GM21786 (cell line): ENCODE data around the gene PON2.

Experiments
- ATAC-seq: cut with Tn5 transposase; IDR thresholded peaks from one replicate; pipeline ENCODE4 v1.9.1; 2021; ENCODE audit not compliant: unreplicated experiment

Gene PON2

DNA sequence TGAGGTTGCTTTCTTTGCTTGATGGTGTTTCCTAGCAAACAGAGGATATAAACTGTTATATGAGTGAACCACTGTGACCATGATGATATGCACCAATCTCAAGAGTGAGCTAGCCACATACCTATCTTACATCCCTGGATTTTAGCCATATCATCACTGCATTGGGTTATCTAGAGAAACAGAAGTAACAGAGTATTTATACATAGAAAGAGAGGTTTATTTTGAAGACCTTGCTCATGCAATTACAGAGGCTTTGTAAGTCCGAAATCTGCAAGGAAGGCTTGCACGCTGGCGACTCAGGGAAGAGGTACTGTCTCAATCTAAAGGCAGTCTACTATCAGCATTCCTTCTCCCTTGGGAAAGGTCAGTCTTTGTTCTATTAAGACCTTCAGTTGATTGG is 11.8 kb upstream of the PON2 start:
- ATAC-seq: no peak

DNA sequence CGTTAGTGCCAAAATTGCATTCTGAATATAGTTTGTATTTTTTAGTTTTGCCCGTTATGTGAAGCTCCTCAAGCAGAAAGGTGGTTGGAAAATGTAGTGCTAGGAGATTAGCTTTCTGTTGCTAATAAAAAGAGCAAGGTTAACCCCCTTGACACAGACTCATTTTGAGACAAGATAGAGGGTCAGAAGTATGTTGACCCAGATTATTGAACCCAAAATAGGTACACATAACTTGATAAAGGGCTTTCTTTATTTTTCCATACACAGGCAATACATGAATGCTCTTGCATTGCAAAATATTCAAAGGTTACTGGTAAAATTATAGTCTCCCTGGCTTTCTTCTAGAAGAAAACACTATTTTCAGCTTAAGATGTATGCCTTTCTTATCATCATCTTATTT is 10.0 kb upstream of the PON2 start:
- ATAC-seq: no peak

DNA sequence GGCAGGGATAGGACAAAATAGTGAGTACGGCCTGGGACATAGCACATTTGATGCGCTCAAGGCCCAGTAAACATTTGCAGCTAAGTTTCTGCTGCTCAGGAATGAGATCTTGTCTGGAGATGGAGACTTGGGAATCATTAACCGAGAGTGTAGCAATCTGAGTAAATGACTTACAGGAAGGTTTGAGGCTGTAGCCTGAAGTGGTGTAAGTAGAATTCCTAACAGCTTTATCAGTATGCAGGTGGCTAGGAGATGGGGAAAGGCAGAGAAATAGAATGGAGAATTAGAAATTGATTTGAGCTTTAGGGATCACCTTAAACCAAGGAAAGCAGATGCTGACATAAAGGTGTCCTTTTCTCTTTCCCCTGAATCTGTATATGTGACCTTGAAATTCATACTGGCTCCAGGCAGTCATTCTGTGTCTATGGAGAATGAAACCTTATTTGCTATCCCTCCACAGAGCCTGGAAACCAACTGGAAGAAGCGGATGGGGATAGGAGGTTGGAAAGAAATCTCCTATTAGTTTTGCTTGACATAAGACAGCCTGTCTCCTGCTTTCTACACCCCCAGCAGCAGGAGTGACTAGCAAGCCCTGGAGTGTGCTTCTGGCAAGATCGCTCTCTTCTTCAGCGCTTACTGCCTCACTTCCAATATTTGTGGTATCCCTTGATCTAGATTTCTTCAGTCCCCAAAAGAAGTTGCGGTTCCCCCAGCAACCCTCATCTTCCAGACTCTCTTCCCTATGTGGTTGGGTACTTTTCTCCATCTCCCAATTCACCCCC is 6.4 kb upstream of the PON2 start:
- no peak for ATAC-seq

DNA sequence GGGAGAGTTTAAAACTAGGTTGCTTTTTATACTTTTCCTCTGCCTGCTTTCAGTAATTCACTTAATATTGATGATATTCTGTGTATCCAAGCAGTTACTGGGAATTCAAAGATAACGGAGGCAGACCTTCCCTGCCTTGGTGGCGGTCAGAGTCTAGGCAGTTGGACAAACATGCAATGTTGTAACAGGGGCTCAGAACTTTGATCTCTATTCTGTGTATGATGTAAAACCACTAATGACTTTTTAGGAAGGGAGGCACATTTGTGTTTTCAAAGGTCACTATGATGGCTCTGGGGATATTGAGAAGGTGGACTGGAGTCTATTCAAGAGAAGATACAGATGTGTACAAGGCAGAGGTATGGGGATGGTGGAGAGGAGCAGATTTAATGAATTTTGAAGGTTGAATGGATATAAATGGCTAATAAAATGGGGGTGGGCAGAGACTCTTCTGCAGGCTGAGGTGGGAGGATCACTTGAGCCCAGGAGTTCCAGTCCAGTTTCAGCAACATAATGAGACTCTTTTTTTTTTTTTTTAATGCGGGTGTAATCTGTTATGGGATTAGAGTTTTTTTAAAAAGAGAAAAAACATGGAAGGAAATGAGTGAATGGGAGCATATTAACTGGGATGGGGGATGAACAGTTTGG is 5.7 kb upstream of the PON2 start:
- no peak for ATAC-seq

DNA sequence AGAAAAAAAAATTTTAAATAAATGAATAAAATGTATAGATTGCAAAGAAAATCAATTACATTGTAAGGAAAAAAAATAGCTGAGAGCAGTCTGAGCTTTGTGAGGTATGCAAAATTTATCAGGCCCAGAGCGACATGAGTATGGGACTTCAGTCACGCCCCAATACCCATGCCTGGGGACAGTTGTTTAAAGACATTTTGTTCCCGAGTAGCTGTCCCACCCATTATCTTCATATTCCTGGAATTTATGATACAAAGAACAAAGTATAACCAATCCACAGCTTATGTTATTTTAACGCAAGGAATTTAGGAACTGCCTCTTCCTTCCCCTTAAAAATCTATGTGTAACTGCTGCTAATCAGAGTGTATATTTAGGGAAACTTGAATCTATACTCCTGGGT is 1.6 kb upstream of the PON2 start:
- no peak for ATAC-seq

DNA sequence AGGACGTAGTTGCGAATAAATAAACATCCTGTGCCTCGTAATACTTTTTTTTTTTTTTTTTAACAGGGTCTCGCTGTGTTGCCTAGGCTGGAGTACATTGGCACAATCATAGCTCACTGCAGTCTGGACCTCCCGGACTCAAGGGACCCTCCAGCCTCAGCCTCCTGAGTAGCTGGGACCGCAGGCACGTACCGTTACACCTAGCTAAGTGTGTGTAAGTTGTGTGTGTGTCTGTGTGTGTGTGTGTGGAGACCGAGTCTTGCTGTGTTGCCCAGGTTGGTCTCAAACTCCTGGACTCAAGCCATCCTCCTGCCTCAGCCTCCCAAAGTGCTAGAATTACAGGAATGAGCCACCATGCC is 573 bp upstream of the PON2 start:
- no peak for ATAC-seq

DNA sequence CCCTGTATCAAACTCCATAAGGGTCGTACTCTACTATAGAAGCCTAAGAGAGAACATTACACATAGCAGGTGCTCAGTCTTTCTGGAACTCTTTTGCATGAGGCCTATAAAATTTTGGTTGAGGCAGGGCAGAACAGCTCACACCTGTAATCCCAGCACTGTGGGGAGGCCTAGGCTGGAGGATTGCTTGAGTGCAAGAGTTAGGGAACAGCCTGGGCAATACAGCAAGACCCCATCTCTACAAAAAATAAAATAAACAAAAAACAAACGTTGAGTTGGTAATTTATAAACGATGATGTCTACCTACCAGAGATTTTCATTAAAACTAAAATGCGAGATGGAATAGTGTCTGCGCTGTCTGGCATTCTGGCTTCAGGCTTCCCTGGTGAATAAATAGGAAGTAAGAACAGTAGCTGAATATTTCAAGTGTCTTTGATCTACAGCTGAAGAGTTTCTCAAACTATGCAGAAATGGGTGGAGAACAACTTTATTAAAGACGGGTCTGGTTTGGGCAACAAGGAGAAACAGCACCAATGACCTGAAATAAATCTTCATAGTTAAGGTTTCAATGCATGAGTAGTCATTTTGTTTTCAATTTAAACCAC is 774 bp downstream of the PON2 start:
- no peak for ATAC-seq

DNA sequence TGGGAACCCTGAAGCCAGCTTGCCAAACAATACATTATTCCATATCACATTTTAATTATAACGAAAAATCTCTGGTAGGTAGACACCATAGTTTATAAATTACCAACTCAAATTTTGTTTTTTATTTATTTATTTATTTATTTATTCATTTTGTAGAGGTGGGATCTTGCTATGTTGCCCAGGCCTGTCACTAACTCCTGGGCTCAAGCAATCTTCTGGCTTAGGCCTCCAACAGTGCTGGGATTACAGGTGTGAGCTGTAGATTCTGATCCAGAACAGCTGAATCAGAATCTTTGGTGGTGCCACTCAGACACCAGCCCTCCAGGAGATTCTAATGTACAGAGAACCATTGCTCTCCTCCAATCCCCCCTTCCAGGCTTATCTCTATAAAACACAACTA is 1.7 kb downstream of the PON2 start:
- ATAC-seq: no peak

DNA sequence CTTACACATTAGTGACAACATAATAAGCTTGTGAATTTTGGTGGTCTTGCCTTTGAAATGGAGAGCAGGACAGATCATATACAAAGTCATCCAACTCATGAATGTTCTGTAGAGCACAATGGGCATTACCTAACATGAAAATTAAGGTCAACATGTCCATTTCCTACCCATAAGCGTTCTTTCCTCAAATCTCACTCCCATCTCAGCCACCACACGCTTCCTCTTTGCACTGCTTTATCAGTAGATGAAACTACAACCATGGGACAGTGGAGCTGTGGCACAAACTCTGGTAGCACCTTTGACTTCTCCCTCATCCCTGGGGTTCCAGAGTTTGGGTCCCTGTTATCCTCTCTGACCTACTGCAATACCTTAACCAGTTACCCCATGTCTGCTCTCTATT is 2.2 kb downstream of the PON2 start:
- ATAC-seq: no peak

DNA sequence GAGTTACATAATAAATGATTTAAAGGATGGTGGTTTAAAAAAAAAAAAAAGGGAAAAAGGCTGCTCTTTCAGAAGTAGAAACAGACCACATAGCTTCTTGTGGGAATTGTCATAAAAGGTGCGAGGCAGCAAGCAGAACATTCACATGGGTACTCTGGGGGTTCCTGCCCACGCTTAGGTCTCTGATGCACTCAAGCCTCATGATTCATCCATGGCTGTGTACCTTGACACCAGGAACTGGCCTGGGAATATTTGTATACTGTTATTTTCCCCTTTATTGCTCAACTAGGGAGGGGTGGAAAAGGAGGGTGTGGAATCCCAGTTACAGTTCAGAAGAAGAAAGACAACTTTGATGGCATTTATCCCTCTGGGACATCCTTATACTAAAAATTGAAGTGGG is 4.0 kb downstream of the PON2 start:
- no peak for ATAC-seq

DNA sequence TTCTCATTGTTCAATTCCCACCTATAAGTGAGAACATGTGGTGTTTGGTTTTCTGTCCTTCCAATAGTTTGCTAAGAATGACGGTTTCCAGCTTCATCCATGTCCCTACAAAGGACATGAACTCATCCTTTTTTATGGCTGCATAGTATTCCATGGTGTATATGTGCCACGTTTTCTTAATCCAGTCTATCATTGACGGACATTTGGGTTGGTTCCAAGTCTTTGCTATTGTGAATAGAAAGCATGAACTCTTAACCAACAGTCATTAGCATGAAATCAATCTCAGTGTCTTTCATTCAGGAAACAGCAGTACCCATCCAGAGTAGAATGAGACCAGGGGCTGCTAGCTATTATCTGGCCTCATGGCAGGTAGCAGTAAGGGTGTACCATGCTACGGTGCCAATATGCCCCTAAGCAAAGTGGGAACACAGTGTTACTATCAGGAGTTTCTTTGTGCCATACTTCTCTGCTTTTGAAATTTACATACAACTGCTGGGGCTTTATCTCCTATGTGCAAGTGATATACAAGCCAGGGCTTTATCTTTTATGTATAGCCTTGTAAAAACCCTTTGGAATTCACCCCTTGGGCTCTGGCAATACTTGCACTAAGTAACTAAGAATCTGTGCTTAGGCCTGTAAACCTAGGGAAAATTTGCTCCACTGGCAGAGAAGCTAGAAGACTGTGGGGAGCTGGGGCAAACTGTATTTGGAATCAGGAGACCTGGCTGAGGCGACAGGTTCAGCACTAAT is 5.4 kb downstream of the PON2 start:
- no peak for ATAC-seq

DNA sequence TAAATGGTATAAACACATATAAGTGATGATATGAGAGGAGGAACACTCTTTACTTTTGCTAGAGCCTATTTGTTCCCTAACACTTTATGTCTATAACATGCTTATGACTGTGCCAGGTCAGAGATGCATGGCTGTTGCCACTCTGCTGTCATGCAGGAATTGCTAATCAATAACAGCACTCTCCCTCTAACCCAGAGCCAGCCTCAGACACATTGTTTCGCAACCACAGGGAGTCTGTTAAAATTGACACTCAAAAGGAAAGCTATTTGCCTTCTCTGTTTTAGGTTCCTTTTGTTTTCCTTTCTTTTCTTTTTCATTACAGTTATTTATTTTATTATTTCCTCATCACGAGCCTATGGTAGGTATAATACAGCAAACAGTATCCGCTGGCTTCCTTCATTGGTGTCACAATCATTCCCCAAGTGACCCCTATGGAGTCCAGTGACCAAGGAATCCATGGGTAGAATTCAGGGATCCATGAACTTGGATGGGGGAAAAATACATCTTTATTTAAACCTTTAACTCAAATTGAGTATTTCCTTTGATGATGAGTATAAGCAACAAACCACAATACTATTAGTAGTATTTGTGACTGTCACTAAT is 6.8 kb downstream of the PON2 start:
- ATAC-seq: no peak

DNA sequence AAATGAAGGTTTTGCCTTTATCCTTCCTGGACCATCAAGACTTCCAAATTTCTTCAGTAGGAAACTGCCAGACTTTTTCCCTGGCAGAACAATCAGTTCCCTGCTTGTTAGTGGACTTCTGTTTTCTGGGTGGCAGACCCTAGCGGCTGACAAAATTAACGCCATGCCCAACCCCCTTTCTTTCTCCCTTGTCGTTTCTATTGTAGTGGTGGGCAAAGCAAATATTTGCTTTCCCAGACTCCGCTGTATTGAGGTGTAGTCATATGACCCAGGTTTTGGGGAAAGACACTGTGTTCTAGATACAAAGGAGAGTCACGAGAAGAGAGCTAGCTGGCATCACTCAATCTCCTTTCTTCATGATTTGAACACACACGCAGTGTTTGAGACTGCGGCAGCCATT is 7.7 kb downstream of the PON2 start:
- no peak for ATAC-seq

DNA sequence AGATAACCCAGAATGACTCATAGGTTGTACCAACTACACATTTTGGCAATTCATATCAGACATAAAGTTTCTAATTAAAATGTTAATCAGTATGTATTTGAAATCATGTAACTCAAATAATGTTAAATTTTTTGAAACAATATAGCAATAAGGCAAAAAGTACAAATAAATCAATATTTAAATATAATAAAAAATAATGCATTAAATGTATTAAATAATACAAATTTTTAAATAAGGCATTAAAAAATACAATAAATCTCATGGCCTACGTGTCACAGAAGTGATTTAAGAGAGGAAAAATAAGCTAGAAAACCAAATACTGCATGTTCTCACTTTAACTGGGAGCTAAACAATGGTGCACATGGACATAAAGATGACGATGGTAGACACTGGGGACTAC is 9.1 kb downstream of the PON2 start:
- ATAC-seq: no peak

DNA sequence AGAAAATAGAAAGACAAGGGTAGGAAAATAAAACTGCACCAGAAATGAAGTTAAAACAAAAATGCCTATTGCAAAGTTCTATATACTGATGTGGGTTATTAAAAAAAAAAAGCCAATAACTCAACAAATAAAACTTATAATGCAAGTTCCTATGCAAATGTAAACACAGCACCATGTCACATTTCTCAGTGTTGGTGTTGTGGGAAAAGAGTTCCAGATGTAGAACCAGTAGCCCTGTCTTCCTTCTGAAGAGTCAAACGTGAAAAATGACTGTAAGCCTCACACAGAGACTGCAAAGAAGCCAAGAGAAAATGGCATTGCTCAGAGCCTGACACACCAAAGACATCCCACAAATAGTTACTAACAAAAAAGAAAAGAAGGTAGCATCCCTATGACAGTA is 10.1 kb downstream of the PON2 start:
- ATAC-seq: no peak

DNA sequence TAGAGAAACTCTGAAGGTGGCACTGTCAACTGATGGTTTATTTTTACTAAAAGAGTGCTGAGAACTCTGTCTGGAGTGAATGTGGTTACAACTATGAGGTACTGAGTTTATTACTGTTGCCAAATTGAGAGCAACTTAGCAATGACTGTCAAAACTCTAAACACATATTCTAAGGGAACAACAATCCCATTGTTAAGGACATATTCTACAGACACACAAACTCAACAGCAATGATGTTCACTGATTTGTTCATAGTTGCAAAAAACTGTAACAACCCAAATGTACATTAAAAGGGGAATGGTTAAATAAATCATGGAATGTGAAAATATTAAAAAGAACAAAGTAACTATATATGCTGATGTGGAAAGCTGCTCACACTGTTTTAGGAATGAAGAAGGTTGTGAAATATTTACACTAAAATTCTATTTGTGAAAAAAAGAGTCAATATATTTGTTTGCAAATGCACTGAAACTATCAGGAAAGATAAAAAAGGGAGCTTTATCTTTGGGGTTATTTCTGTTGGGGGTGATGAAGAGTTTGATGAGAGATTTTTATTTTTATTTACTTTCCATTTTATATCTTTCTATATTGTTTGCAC is 12.9 kb downstream of the PON2 start:
- ATAC-seq: no peak

DNA sequence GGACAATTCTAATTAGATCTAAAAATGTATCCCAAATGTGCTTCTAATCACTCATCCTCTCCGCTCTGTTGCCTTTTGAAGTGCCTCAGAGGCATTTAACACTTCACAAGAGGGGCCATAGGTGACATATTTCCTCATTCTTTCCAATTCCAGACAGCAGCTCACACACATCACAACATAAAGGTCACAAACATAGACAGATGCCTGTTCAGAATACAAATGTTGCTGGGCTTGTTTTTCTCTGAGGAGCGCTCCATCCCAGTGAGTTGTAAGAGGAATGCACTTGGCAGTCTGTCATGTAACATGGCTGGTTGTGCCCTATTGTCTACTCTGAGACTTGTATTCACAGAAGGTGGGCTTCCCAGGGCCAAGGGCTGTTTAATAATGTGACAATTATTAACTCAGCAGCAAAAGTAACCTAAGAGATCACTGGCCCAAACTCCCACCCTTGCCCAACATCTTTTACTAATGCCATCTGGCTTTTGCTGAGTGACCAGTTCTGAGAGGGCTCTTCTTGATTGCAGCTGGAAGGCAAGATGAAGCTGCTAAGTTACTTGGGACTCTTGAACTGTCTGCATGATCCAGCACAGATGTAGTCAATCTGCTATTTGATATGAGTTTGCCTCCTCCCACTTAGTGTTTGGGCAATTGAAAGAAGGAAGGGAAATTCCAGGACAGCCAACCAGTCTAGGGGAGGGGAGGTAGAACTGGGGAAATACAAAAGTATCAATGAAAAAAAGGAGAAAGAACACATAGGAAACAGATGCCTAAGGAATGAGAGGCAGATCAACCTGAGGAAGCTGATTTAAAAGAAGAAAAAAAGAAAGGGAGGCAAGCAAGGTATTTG is 13.6 kb downstream of the PON2 start:
- ATAC-seq: no peak

DNA sequence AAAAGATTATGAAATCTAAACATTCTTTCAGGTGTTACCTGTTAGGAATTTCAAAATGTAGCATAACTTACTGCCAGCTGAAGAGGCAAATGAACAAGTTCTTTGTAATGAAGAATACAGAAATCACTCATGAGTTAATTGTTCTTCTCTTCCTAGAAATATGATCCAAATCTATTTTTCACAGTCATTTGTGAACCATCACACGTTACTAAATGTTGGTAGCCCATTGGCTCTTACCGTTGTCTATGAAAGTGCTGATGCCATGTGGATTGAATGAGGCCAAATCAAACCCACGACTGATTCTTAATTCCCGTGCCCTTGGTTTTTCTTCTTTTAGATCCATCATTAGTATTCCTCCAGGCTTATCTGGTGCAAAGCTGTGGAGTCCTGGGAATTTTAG is 22.8 kb downstream of the PON2 start:
- no peak for ATAC-seq

DNA sequence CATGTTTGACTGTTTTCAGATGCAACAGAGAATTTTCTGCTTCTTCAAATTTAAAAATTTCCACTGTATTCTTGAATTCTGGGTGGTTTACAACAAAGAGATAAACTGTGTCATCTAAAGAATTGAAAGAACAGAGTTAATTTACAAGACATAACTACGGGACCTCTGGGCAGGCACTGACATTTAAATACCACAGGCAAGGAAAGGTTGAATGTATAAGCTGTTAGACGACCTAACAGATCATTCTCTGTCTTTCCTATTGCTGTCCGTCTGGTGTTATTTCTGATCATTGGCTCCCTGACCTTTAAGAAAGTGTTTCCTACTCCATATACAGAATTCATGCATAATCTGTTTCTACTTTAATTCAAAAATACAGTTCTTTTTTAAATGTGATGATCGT is 23.2 kb downstream of the PON2 start:
- ATAC-seq: no peak

DNA sequence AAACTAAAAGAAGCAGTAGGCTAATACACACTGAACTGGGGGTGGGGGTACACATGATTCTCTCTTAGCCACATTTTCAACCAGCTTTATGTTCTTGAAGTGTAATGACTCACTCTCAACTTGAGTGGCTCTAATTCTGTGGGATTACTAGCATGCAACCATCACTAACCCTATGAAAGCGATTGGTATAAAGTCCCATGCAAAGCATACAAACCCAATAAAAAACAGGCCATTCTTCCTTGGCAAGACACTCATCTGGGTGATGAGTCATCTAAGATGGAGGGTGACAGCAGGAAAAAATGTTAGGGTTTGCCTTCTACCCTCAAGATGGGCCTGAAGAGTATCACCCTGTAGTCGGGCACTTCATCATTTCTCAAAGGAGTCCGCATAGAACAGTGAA is 23.8 kb downstream of the PON2 start:
- no peak for ATAC-seq
